ENCODE results near the gene RBM22. TPM values are rescaled to one million over a fixed set of nuclear protein-coding genes. Genes with fewer than 3 reads are reported as not detected.

Gene RBM22
- total and polyA plus RNA-seq, 2 of the 4 experiments (the other 2 are of a cell fraction): 26.2 to 34.2 TPM

DNA sequence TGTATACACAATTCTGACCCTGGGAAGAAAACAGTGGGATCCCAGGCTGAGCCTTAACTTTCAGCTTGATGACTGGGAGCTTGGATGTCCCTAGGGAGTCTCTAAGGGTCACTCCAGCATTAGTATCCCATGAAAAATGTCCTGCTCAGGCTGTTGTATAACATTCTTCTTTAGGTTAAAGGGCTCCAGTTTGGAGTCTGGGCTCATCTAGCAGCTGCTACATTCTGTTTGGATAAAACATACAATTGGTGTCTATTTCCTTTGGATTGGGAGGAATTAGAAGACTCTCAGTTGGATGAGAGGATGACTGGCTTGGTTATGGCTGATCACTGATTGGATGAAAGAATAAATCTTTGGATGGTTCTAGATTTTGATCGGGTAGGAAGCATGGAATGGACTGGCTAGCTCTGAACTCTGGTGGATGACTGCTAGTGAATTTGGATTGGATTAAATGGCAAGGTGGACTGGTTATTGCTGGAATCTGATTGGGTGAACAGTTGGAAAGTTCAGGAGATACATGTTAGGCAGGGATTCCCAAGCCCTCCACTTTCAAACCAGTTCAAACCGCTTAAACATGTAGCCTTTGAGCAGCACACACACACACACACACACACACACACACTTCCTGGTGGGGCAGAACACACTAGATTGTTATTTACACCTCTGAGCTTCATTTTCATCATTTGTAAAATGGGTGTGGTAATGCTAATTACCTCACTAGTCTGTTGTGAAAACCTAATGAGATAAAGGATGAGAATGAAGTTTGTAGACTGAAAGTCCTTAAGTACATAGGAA lies 46.9 kb downstream of the RBM22 start:
- Histone ChIP-seq H3K9ac (ENCODE audit: low read depth, low read length) (no peak overlapping the region), H3K23ac (ENCODE audit: low read depth, low read length) (no peak overlapping the region), H2AK5ac (ENCODE audit: low read depth, low read length) (0 out of 2 replicates have a peak overlapping the region, but pooled peaks have one; percentile 13), H3K4ac (ENCODE audit: low read depth, low read length) (no peak overlapping the region), H3K9me3 (ENCODE audit: control insufficient read depth, insufficient read depth, low read length) (no peaks in the 10 kb centered on the region), H2AFZ (replicated peaks; ENCODE audit: low read length, poor library complexity) (no peak overlapping the region), H3K4me1 (ENCODE audit: control insufficient read depth, insufficient read depth, low read length) (peaks cover 29% of the 10 kb centered on the region), H3K18ac (ENCODE audit: low read depth, low read length) (no peak overlapping the region), H3K4me3 (ENCODE audit: insufficient read depth, low read depth, low read length) (no peak overlapping the region), H3K14ac (replicated peaks; ENCODE audit: low read depth, low read length) (no peak overlapping the region), H4K8ac (ENCODE audit: low read depth in 2 of 2, low read length in 2 of 2) (no peak overlapping the region), H2BK20ac (ENCODE audit: low read depth, low read length) (no peak overlapping the region), H3K9me1 (ENCODE audit: insufficient read depth, low read length) (peaks cover 2% of the 10 kb centered on the region; the same call in 1 of the 2 replicates), H3K36me3 (ENCODE audit: control insufficient read depth, insufficient read depth, low read length) (peaks cover 52% of the 10 kb centered on the region), H2BK15ac (ENCODE audit: low read depth, low read length) (no peak overlapping the region; the same call in 2 of the 3 replicates), H4K20me1 (ENCODE audit: insufficient read depth, low read length) (peaks cover 44% of the 10 kb centered on the region), H2AK9ac (replicated peaks; ENCODE audit: low read depth, low read length, poor library complexity) (no peak overlapping the region), H3K27me3 (ENCODE audit: control insufficient read depth, insufficient read depth, low read length) (no peaks in the 10 kb centered on the region), H3K4me2 (ENCODE audit: low read depth, low read length) (no peak overlapping the region), H3K27ac (ENCODE audit: insufficient read depth, low read length) (peak overlapping the region; percentile 12; the same call in 1 of the 2 replicates), H2BK120ac (ENCODE audit: low read depth, low read length) (no peak overlapping the region), H4K5ac (ENCODE audit: low read depth, low read length) (no peak overlapping the region), H2BK5ac (ENCODE audit: low read depth, low read length, poor library complexity, severe bottlenecking) (no peak overlapping the region), H3K56ac (ENCODE audit: extremely low read depth, insufficient read depth, low read length) (no peak overlapping the region), H4K91ac (ENCODE audit: insufficient read depth, low read depth, low read length) (no peak overlapping the region), H3K79me1 (ENCODE audit: low read depth in 1 of 2, low read length in 2 of 2) (peaks cover 26 to 33% of the 10 kb centered on the region in 2 experiments)
- ATAC-seq (ENCODE audit: low read depth) (peak; percentile 27), DNase-seq (peak; percentile 42)
- intact Hi-C loops (cut with micrococcal nuclease): no loop called here
- WGBS, 2 experiments (ENCODE audit: extremely low coverage in 2 of 2, insufficient read length in 1 of 2): no CpG with 5 or more reads among the region's 2 CpGs
- in situ Hi-C loops (cut with MboI; ENCODE audit: low sequenced_read_pairs): loop anchor here (5.0 kb wide), 2 partner anchors 92 to 202 kb away; no protein-coding TSS in a partner anchor
- TF ChIP-seq CEBPB (IDR thresholded peaks at IDR 0.05; ENCODE audit: low read depth, low read length) (no peak), POLR2A (IDR thresholded peaks at IDR 0.05; ENCODE audit: low read depth, low read length) (no peak), CHD1 (IDR thresholded peaks at IDR 0.05; ENCODE audit: low read depth, low read length) (no peak), FOS (IDR thresholded peaks at IDR 0.05; ENCODE audit: low read depth, low read length) (no peak), BHLHE40 (IDR thresholded peaks at IDR 0.05; ENCODE audit: low read depth, low read length) (no peak), MAFK (IDR thresholded peaks at IDR 0.05; ENCODE audit: low read depth, low read length) (no peak), MXI1 (IDR thresholded peaks at IDR 0.05; ENCODE audit: borderline replicate concordance, low read depth, low read length) (no peak), RFX5 (IDR thresholded peaks at IDR 0.05; ENCODE audit: low read depth, low read length) (no peak), MAZ (IDR thresholded peaks at IDR 0.05; ENCODE audit: borderline replicate concordance, low read depth, low read length) (no peak), NFE2L2 (IDR thresholded peaks at IDR 0.05; ENCODE audit: low read depth, low read length) (no peak), SMC3 (IDR thresholded peaks at IDR 0.05; ENCODE audit: low read depth, low read length) (no peak)
- TF ChIP-seq, protein P1, sequence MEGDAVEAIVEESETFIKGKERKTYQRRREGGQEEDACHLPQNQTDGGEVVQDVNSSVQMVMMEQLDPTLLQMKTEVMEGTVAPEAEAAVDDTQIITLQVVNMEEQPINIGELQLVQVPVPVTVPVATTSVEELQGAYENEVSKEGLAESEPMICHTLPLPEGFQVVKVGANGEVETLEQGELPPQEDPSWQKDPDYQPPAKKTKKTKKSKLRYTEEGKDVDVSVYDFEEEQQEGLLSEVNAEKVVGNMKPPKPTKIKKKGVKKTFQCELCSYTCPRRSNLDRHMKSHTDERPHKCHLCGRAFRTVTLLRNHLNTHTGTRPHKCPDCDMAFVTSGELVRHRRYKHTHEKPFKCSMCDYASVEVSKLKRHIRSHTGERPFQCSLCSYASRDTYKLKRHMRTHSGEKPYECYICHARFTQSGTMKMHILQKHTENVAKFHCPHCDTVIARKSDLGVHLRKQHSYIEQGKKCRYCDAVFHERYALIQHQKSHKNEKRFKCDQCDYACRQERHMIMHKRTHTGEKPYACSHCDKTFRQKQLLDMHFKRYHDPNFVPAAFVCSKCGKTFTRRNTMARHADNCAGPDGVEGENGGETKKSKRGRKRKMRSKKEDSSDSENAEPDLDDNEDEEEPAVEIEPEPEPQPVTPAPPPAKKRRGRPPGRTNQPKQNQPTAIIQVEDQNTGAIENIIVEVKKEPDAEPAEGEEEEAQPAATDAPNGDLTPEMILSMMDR (conservative IDR thresholded peaks at IDR 0.05; ENCODE audit: low read depth, low read length): no peak
- TF ChIP-seq, protein P2, sequence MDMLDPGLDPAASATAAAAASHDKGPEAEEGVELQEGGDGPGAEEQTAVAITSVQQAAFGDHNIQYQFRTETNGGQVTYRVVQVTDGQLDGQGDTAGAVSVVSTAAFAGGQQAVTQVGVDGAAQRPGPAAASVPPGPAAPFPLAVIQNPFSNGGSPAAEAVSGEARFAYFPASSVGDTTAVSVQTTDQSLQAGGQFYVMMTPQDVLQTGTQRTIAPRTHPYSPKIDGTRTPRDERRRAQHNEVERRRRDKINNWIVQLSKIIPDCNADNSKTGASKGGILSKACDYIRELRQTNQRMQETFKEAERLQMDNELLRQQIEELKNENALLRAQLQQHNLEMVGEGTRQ (IDR thresholded peaks at IDR 0.05; ENCODE audit: low read depth, low read length): no peak
- dilution Hi-C loops (cut with HindIII; ENCODE audit: low sequenced_read_pairs, unreplicated experiment): no loop called here
- CTCF ChIA-PET: interaction anchor here (0.6 to 1.2 kb wide), 5 partner anchors 11 to 1667 kb away, joined by 3 to 4 read pairs (median 3); no protein-coding TSS in a partner anchor
- POLR2A ChIA-PET (ENCODE audit: unreplicated experiment): interaction anchor here (0.7 to 1.3 kb wide), 3 partner anchors 9 to 93 kb away, joined by 3 read pairs; no protein-coding TSS in a partner anchor
- no TSS peak for BruUV-seq (replicated peaks)

Data from IMR-90 (cell line).